IPS DF 6.9 (cell line): Measurements from ENCODE around the gene RGS7.

Experiments used
- DNase-seq: peaks from one replicate; pipeline ENCODE4 v3.0.0-alpha.2; 2013; ENCODE audit warnings: low read depth, low spot score
- H3K27ac ChIP-seq: one replicate; pipeline ENCODE4 v1.5.1; 2013; ENCODE audit warnings: low read length, control low read depth
- H3K27me3 ChIP-seq: 2 replicates; pipeline ENCODE4 v1.6.1; 2013; ENCODE audit warnings: mild to moderate bottlenecking, low read length; ENCODE audit not compliant: control insufficient read depth, insufficient read depth
- H3K36me3 ChIP-seq: 2 replicates; pipeline ENCODE4 v1.6.1; 2013; ENCODE audit warnings: low read length; ENCODE audit not compliant: control insufficient read depth, insufficient read depth
- H3K4me1 ChIP-seq: 2 replicates; pipeline ENCODE4 v1.6.1; 2013; ENCODE audit warnings: low read length; ENCODE audit not compliant: control insufficient read depth, insufficient read depth
- H3K4me3 ChIP-seq: 2 replicates; pipeline ENCODE4 v1.5.1; 2013; ENCODE audit warnings: mild to moderate bottlenecking, low read length
- H3K9me3 ChIP-seq: 2 replicates; pipeline ENCODE4 v1.6.1; 2013; ENCODE audit warnings: low read length, inconsistent platforms; ENCODE audit not compliant: control insufficient read depth, insufficient read depth
- WGBS: extraction: QIAGEN DNeasy Blood & Tissue Kit; methylation state at CpG from one replicate; pipeline ENCODE4 v1.1.7; 2013; ENCODE audit warnings: mixed read lengths, missing lambda C conversion rate; ENCODE audit not compliant: insufficient read length, insufficient coverage; 5-methylcytosine and 5-hydroxymethylcytosine counted together

RGS7 gene

DNA sequence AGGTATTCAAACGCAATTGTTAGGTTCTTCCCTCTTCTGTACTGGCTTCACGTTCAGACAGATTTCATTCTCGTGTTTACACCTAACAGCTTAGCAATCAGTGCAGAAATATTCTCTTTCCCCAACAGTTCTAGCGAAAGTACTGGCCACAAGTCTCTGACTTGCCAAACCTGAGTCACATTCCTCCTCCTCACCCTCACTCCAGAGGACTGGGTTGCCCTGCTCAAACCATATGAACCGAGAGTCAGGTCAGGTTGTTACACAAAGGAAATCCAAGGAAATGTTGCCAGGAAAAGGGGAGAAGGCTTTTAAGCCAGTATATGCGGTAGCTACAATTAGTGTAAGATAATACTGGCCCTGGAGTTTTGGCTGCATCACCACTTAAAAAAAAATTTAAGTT, 282.5 kb downstream of the RGS7 start:
- H3K27ac ChIP-seq = no peak overlapping the region
- H3K9me3 ChIP-seq = no peaks in the 10 kb centered on the region
- no peaks in the 10 kb centered on the region for H3K27me3 ChIP-seq
- no peaks in the 10 kb centered on the region for H3K36me3 ChIP-seq
- no CpG with 5 or more reads among the region's 6 CpGs for WGBS
- no peak overlapping the region for H3K4me3 ChIP-seq
- DNase-seq = no peak
- H3K4me1 ChIP-seq = no peaks in the 10 kb centered on the region

- H3K9me3 ChIP-seq = no peaks in the 10 kb centered on the region
- H3K4me3 ChIP-seq = no peak overlapping the region
- no peak for DNase-seq
- peaks cover 2% of the 10 kb centered on the region for H3K4me1 ChIP-seq
- no peak overlapping the region for H3K27ac ChIP-seq
- H3K36me3 ChIP-seq = no peaks in the 10 kb centered on the region
- no peaks in the 10 kb centered on the region for H3K27me3 ChIP-seq
- WGBS = 100% methylated on average over 1 of the region's 2 CpGs
These were observed 288.6 kb downstream of the RGS7 start for GRCh38 chr1:241068359-241068758.

- Histone ChIP-seq H3K9me3 (no peaks in the 10 kb centered on the region), H3K4me1 (peaks cover 4% of the 10 kb centered on the region), H3K36me3 (no peaks in the 10 kb centered on the region), H3K27me3 (no peaks in the 10 kb centered on the region), H3K4me3 (no peak overlapping the region), H3K27ac (no peak overlapping the region)
- WGBS = no CpG with 5 or more reads among the region's 5 CpGs
- no peak for DNase-seq
These were observed 293.7 kb downstream of the RGS7 start for GRCh38 chr1:241063276-241063675.

GRCh38 chr1:241061062-241061461, 295.9 kb downstream of the RGS7 start:
- no peak for DNase-seq
- no peaks in the 10 kb centered on the region for H3K9me3 ChIP-seq
- no peaks in the 10 kb centered on the region for H3K36me3 ChIP-seq
- H3K4me3 ChIP-seq = no peak overlapping the region
- peaks cover 3% of the 10 kb centered on the region for H3K4me1 ChIP-seq
- no peaks in the 10 kb centered on the region for H3K27me3 ChIP-seq
- H3K27ac ChIP-seq = no peak overlapping the region
- WGBS = no CpG with 5 or more reads among the region's 3 CpGs

GRCh38 chr1:241048622-241049021, 308.4 kb downstream of the RGS7 start:
- Histone ChIP-seq H3K4me1 (no peaks in the 10 kb centered on the region), H3K27ac (no peak overlapping the region), H3K27me3 (no peaks in the 10 kb centered on the region), H3K36me3 (no peaks in the 10 kb centered on the region), H3K9me3 (no peaks in the 10 kb centered on the region), H3K4me3 (no peak overlapping the region)
- no CpG with 5 or more reads among the region's 4 CpGs for WGBS
- no peak for DNase-seq

DNA sequence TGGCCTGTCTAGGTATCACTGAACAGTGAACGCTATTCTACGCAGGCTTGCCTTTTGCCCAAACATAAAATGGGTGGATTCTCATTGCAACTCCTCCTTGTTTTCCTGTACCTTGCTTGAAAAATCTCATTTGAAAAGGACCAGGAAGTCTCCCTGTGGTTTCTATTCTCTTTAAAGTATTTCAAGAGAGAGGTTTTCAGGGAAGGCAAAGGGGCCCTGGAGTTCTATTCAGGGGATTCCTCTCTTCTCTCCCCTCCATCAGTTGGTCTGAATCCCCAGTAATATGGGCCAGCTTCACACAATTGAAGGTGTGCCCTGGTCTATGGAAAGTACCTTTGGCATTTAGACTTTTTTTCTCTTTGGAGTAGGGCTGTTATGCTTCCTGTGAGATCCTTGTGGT, 311.3 kb downstream of the RGS7 start:
- Histone ChIP-seq H3K9me3 (no peaks in the 10 kb centered on the region), H3K27me3 (no peaks in the 10 kb centered on the region), H3K36me3 (no peaks in the 10 kb centered on the region), H3K27ac (no peak overlapping the region), H3K4me1 (no peaks in the 10 kb centered on the region), H3K4me3 (no peak overlapping the region)
- peak; percentile 37 for DNase-seq
- no CpG with 5 or more reads among the region's 2 CpGs for WGBS

DNA sequence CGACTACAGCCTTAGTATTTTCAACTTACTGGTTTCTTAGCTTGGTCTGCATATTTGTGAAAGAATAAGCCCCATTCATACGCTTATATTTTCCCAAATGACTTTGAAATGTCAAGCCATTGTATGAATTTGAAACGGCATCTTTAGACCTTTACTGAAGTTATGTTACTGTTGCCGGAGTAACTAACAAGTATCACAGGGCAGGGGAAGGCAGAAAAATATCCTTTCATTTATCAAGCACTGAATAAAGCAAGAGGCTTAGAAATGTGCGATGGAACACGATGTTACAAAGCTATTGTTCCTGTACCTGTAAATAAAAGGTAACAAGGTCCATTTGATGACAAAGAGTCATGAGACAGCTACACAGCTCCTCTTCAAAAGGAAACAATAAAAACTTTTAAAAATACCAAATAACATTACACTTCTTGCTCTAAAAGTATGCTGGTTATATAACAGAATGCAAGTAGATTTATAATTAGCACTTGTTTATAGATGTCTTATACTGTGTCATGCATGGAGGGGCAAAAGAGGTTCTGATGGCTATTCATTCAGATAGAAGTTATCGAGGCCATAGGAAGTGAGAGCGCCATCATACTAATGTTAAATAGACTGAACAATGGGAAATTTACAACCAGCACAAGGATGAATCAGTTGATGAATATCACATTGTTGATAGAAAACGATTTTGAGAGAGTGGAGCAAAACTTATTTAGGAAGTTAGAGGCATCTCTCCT, 322.6 kb downstream of the RGS7 start:
- no CpG with 5 or more reads among the region's 9 CpGs for WGBS

GRCh38 chr1:241024834-241025233, 332.2 kb downstream of the RGS7 start:
- Histone ChIP-seq H3K36me3 (no peaks in the 10 kb centered on the region), H3K4me1 (no peaks in the 10 kb centered on the region), H3K4me3 (no peak overlapping the region), H3K27me3 (no peaks in the 10 kb centered on the region), H3K27ac (no peak overlapping the region), H3K9me3 (no peaks in the 10 kb centered on the region)
- no CpG with 5 or more reads among the region's 3 CpGs for WGBS
- DNase-seq = no peak

More for the DNA sequence above, 322.6 kb downstream of the RGS7 start:
- no peak overlapping the region for H3K4me3 ChIP-seq
- no peaks in the 10 kb centered on the region for H3K9me3 ChIP-seq
- H3K27ac ChIP-seq = no peak overlapping the region
- no peaks in the 10 kb centered on the region for H3K4me1 ChIP-seq
- no peaks in the 10 kb centered on the region for H3K36me3 ChIP-seq
- no peaks in the 10 kb centered on the region for H3K27me3 ChIP-seq
- DNase-seq = no peak

GRCh38 chr1:241022366-241022765, 334.6 kb downstream of the RGS7 start:
- Histone ChIP-seq H3K27ac (no peak overlapping the region), H3K4me1 (no peaks in the 10 kb centered on the region), H3K4me3 (no peak overlapping the region), H3K9me3 (no peaks in the 10 kb centered on the region), H3K27me3 (no peaks in the 10 kb centered on the region), H3K36me3 (no peaks in the 10 kb centered on the region)
- WGBS = no CpG with 5 or more reads among the region's 4 CpGs
- DNase-seq = no peak

GRCh38 chr1:241020851-241021697, 335.9 kb downstream of the RGS7 start:
- H3K36me3 ChIP-seq = no peaks in the 10 kb centered on the region
- WGBS = no CpG with 5 or more reads among the region's 6 CpGs

More at GRCh38 chr1:241020851-241021697, 335.9 kb downstream of the RGS7 start:
- no peaks in the 10 kb centered on the region for H3K4me1 ChIP-seq
- no peak overlapping the region for H3K27ac ChIP-seq
- DNase-seq = no peak
- no peak overlapping the region for H3K4me3 ChIP-seq
- H3K27me3 ChIP-seq = no peaks in the 10 kb centered on the region
- no peaks in the 10 kb centered on the region for H3K9me3 ChIP-seq
